ENCODE results near the gene MACROD2.

- TF ChIP-seq POLR2A (IDR thresholded peaks at IDR 0.05; ENCODE audit: low read depth, low read length) (no peak), PAX5 (IDR thresholded peaks at IDR 0.05; ENCODE audit: insufficient read depth, low read length, severe bottlenecking) (no peak), TAF1 (IDR thresholded peaks at IDR 0.05; ENCODE audit: low read depth, low read length) (no peak), POLR2AphosphoS5 (IDR thresholded peaks at IDR 0.05; ENCODE audit: low read depth, low read length) (no peak)
Observed at GRCh38 chr20:14790771-14791620, 795.7 kb downstream of the MACROD2 start.
